Cortex of kidney (tissue), 1 donor: Measurements from ENCODE around the gene LSM3.

Source experiments
- DNase-seq: peaks from one replicate; lab custom pipeline; 2025; lab: John Stamatoyannopoulos, UW

The LSM3 gene

DNA sequence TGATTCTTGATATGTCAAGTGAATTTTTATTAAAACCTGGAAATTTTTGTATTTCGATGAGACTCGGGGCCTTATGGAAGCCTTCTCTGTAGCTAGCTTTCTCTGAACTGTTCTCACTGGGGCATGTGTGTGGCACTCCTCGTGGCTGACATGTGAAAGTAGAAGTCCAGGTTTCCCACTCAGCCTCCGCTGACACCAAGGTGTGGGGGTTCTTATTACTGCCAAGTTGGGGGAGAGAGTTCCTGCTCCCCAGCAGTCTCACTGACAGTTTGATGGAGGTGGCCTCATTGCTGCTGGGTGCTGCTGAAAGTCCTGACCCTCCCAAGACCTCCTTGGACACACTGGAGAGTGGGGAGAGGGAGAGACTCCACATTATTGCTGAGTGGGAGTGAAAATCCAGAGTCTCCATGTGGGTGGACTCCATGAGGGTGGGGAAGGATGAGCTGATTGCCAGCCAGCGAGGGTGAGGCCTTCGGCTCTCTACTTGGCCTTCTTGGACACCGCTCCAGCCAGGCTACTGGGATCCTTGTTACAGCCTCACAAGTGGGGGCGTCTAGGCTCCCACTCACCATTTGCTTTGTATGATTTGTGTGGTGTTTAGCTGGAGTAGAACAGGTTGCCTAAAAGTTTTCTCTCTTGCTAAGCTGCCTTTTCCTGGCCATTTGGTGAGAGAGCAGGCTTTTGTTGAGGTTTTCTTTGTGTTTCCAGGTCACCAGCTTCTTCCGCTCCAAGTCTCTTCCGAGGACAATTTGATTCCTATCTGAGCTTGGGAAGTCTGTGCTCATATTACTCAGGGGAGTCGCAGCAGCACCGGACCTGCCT lies 64.1 kb downstream of the LSM3 start:
- no peak for DNase-seq

DNA sequence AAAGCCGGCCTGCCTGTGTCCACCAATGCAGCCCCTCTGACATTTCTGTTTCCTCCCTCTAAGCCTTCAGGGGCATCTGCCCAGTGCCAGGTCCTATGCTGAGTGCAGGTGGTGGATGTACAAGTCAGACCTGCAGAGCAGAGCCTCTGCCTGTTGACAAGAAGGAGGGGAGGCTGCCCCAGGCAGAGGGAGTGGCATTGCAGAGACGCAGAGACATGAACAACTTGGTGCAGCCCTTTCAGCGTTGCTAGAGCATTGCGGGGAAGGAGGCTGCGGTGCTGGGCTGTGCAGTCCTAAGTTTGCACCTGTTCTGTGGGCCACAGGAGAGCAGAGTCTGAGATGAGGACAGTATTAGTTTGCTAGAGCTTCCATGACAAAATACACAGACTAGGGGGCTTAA lies 65.2 kb downstream of the LSM3 start:
- no peak for DNase-seq

DNA sequence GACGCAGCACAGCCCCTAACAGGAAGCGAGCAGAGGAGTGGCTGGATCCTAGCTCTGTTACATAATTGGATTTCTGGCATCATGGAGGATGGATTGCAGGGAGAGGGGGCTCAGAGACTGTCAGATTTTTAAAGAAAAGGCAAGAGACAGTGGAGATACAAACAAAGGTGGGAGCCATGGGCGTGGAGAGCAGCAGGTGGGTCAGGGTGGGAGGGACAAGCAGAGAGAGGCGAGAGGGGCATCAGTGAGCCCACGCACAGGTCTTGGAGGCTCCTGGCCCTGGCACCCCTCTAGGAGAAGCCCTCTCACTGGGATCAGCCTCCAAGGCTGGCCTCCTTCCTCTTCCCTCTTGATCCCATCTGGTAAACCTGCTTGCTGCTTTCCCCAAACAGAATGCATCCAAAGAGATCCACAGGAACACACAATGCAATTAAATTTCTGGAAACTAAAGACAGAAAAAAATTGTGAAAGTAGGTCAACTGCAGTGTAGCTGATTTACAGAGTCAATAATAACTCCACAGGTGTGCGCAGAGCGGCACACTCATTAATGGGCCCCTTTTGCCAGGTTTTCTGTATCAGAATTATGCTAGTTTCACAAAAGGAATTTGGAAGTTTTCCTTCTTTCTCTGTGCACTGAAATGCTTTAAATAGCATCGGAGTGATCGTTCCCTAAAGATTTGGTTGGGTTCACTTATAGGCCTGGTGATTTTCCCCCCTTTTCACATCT lies 66.1 kb downstream of the LSM3 start:
- DNase-seq = no peak

DNA sequence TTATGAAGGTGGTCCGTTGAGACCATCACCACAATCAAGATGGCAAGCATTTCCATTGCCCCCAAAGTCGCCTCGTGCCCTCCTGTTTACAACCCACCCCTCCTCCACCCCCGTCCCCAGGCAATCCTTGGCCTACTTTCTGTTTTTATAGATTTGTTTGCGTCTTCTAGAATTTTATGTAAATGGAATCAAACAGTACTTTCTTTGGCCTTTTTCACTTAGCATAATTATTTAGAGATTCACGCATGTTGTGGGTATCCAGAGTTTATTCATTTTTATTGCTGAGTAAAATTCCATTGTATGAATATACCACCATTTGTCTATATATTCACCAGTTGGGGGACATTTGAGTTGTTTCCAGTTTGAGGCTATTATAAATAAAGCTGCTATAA lies 66.6 kb downstream of the LSM3 start:
- DNase-seq = no peak

DNA sequence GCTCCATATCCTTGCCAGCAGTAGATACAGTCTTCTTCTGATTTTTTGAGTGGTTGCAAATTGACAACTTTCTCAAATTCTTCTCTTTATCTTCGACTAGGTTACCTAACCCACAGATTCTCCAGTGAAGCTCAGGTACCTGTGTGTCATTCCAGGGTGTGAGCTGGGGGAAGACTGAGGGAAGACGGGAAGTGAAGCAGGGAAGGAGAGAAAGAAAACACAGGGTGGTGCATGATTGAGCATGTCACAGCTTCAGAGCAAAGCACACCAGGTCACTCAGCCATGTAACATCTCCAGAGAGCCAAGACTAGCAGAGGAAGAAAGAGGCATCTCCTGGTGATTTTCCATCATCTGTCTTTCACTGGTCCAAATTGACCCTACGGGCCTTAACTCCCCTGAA lies 67.2 kb downstream of the LSM3 start:
- DNase-seq = no peak

DNA sequence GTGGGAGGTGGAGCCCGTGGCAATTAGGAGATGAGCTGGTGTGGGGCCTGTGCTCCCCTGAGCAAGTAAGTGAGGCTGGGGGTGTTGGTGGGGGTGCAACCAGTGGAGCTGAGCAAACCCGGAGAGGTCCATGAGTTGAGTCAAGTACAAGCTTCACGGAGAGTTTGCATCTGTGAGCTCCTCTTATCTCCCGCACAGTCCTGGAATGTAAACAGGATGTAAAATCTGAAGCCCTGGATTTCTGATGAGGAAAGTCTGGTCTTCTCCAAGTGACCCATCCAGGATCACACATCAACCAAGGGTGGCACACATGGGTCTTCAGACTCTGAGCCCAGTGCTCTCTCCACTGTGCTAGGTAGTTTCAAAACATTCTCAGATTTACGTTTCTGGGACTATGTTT lies 67.8 kb downstream of the LSM3 start:
- DNase-seq = no peak

DNA sequence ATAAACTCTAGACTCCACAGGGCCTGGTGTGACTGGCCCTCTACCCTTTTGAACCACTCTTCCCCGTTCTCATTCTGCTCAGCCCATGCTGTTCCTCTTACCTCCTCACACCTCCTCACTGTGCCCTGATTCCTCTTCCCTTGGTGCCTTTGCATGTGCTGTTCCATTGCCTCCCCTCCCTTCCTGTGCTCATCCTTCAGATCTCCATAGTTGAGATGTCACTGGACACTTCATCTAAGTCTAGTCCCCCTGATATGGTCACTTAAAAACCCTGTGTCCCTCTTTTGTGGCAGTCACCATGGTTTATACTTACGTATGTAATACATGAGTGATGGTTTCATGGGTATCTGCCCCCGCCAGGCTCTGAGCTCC lies 69.8 kb downstream of the LSM3 start:
- DNase-seq = no peak

DNA sequence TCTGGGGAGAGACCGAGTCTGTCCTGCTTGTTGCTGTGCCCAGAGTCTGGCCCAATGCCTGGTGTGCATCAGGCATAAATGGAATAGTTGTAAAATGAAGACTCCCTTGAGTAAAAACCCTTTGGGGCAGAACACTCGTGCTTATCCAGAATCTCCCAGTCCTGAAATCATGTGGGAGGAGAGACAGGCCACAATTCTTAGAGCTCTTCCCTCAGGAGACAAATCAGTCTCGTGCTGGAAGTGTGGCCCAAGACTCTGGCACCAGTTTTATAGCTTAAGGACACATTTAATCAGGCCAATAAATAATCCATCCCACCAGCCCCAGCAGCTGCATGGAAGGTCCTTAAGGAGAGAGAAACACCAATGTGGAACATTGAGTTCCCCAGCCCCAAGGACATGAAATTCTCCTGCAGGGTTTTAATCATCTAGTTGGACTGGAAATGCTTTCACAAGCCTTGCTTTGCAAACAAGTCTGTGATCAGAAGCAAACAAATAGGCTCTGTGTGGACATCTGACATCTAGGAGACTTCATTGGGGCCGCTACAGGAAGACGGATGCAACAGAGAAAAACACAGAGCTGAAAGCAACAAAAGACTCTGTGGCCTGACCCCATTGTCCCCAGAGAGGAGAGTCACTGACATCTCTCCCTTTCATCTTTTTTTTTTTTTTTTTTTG lies 70.4 kb downstream of the LSM3 start:
- no peak for DNase-seq
